K562 (cell line): ENCODE measurements around the gene RNU5D-1. TPM values are rescaled to one million over a fixed set of nuclear protein-coding genes. Genes with fewer than 3 reads are reported as not detected.
A peak's percentile ranks its signal among the peaks of the same experiment; 100 is the strongest.

Experiments used
- GATAD2A ChIP-seq: fragments of 450-650 bp; IDR thresholded peaks from 2 replicates; pipeline ENCODE4 v1.6.1; 2017
- L3MBTL2 ChIP-seq: fragments of 450-650 bp; IDR thresholded peaks from 2 replicates; pipeline ENCODE4 v1.6.1; 2016; ENCODE audit warnings: mild to moderate bottlenecking, moderate library complexity
- MAFG ChIP-seq: fragments of 450-650 bp; conservative IDR thresholded peaks from 2 replicates; pipeline ENCODE4 v1.6.1; 2016; ENCODE audit warnings: missing genetic modification characterization, missing compliant biosample characterization
- NCOA1 ChIP-seq: fragments of 450-650 bp; IDR thresholded peaks from 2 replicates; pipeline ENCODE4 v1.6.1; 2016; ENCODE audit warnings: low read depth
- RAD21 ChIP-seq, 2 experiments: fragments of 250-450 bp in 1 of 2; fragments of 450-650 bp in 1 of 2; sonication (Bioruptor Pico) in 1 of 2; formaldehyde crosslinking in 1 of 2; IDR thresholded peaks in 1 of 2; conservative IDR thresholded peaks in 1 of 2; 2 replicates each; pipeline versions ENCODE4 v1.4.0 to v1.8.0; 2020 to 2022; ENCODE audit warnings: mild to moderate bottlenecking in 2 of 2, moderate library complexity in 1 of 2
- SMARCC2 ChIP-seq: fragments of 450-650 bp; IDR thresholded peaks from 2 replicates; pipeline ENCODE4 v1.6.1; 2017; ENCODE audit warnings: antibody characterized with exemption, moderate library complexity, mild to moderate bottlenecking, low read depth
- SMARCE1 ChIP-seq: fragments of 450-650 bp; IDR thresholded peaks from 2 replicates; pipeline ENCODE4 v1.7.1; 2016; ENCODE audit warnings: mild to moderate bottlenecking
- SMC3 ChIP-seq: conservative IDR thresholded peaks from 2 replicates; pipeline ENCODE4 v1.6.1; 2011; ENCODE audit warnings: low read depth, low read length, improper control_type of control experiment; ENCODE audit not compliant: insufficient read depth
- SPI1 ChIP-seq: IDR thresholded peaks from 2 replicates; pipeline ENCODE4 v1.6.1; 2011; ENCODE audit warnings: low read depth, low read length, control low read depth, borderline replicate concordance
- SRF ChIP-seq, 2 experiments: fragments of 250-450, 450-650 bp in 1 of 2; sonication (Bioruptor Pico) in 1 of 2; sonication (generic) in 1 of 2; formaldehyde crosslinking; IDR thresholded peaks; 2 replicates each; pipeline versions ENCODE4 v1.5.0 to v1.5.1; 2020 to 2022; ENCODE audit warnings: mild to moderate bottlenecking in 1 of 2, missing genetic modification reagents in 1 of 2
- ZZZ3 ChIP-seq: fragments of 450-650 bp; IDR thresholded peaks from 2 replicates; pipeline ENCODE4 v1.6.1; 2016; ENCODE audit warnings: antibody characterized with exemption, mild to moderate bottlenecking, moderate library complexity
- polyA plus RNA-seq, 8 experiments: library from polyadenylated mRNA; depleted of rRNA in 4 of 8; stranded (reverse) in 5 of 8; unstranded in 3 of 8; fragments of >200 nt; fragmentation: Nextera tagmentation in 2 of 8; fragmentation: Illumina TruSeq in 1 of 8; extraction: Ambion mirVana in 2 of 8; extraction: Trizol in 1 of 8; gene quantifications; 2 replicates each; pipeline versions ENCODE4 v1.2.1 to v1.2.3, GENCODE V29; 2011 to 2014; ENCODE audit warnings: inconsistent platforms in 1 of 8, missing spikeins in 1 of 8
- total RNA-seq, 7 experiments: library from RNA; depleted of rRNA in 6 of 7; stranded (reverse); fragments of >200 nt in 6 of 7; fragmentation: Illumina TruSeq in 2 of 7; extraction: Trizol in 2 of 7; gene quantifications; 2 replicates each; pipeline versions ENCODE4 v1.2.1 to v1.2.3, GENCODE V29; 2011 to 2021; ENCODE audit warnings: low replicate concordance in 1 of 7
- TF ChIP-seq, protein P1 (sequence below), 2 experiments: IDR thresholded peaks; 2 replicates each; pipeline ENCODE4 v1.6.1; 2012; ENCODE audit warnings: improper control_type of control experiment in 2 of 2, low read depth in 2 of 2, low read length in 2 of 2, borderline replicate concordance in 1 of 2
- TF ChIP-seq, protein P2 (sequence below): IDR thresholded peaks from 2 replicates; pipeline ENCODE4 v1.6.1; 2014; ENCODE audit warnings: antibody characterized with exemption
- TF ChIP-seq, protein P3 (sequence below): sonication (generic); formaldehyde crosslinking; IDR thresholded peaks from 2 replicates; pipeline ENCODE4 v1.8.1; 2023; ENCODE audit warnings: missing genetic modification reagents, mild to moderate bottlenecking, borderline replicate concordance
- TF ChIP-seq, protein P4 (sequence below): sonication (generic); formaldehyde crosslinking; IDR thresholded peaks from 2 replicates; pipeline ENCODE4 v1.8.1; 2023; ENCODE audit warnings: mild to moderate bottlenecking, missing genetic modification reagents

The RNU5D-1 gene
- total and polyA plus RNA-seq, 9 of the 15 experiments (the other 6 are each of a cell fraction or from before 2014, with no cell fraction given): under 0.01 TPM; not detected in 8

DNA sequence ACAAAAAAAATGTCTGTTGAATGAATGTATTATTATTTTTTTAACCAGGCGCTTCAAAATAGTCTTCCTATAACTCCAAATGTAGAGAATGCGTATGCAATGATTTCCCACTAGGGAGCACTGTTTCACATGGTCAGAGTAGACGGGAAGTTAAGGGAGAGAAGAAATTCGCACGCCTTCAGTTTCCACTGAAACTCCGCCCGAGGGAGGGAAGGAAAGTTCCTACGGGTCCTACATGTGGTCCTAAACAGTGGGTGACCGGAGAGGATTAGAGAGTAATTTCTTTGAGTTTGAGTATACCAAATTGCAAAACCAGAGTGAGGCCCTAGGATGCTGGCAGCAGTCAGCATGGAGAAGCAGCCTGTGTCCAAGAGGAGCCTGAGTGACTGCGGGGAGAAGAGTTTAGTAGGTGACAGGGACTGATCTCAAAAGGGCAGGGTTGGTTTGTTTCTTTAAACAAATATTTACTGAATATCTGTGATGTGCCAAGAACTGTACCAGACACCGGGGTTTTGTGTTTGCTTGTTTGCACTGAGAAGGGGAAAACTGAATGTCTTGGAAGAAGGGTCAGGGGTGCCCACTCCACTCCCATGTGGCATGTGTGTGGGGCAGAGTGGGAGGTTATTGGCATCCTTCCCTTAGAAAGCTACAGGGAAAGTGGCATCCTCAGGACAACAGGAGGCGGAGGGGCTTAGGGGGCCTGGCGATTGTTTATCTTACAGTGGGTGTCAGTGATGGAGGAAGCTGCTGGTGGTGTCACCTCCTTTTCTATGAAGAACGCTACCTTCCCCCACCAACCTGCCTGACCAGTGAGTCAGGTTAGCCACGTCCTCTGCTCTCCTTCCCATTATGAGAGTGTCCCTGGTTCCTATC, 22.8 kb downstream of the RNU5D-1 start (continued):
- TF ChIP-seq, protein P1, sequence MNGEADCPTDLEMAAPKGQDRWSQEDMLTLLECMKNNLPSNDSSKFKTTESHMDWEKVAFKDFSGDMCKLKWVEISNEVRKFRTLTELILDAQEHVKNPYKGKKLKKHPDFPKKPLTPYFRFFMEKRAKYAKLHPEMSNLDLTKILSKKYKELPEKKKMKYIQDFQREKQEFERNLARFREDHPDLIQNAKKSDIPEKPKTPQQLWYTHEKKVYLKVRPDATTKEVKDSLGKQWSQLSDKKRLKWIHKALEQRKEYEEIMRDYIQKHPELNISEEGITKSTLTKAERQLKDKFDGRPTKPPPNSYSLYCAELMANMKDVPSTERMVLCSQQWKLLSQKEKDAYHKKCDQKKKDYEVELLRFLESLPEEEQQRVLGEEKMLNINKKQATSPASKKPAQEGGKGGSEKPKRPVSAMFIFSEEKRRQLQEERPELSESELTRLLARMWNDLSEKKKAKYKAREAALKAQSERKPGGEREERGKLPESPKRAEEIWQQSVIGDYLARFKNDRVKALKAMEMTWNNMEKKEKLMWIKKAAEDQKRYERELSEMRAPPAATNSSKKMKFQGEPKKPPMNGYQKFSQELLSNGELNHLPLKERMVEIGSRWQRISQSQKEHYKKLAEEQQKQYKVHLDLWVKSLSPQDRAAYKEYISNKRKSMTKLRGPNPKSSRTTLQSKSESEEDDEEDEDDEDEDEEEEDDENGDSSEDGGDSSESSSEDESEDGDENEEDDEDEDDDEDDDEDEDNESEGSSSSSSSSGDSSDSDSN (IDR thresholded peaks at IDR 0.05; ENCODE audit: borderline replicate concordance in 1 of 2, low read depth in 2 of 2, low read length in 2 of 2): 0 out of 4 replicates have a peak, but pooled peaks of 1 of the 2 experiments have one; percentile 25
- TF ChIP-seq, protein P2, sequence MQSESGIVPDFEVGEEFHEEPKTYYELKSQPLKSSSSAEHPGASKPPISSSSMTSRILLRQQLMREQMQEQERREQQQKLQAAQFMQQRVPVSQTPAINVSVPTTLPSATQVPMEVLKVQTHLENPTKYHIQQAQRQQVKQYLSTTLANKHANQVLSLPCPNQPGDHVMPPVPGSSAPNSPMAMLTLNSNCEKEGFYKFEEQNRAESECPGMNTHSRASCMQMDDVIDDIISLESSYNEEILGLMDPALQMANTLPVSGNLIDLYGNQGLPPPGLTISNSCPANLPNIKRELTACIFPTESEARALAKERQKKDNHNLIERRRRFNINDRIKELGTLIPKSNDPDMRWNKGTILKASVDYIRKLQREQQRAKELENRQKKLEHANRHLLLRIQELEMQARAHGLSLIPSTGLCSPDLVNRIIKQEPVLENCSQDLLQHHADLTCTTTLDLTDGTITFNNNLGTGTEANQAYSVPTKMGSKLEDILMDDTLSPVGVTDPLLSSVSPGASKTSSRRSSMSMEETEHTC: no peak
- TF ChIP-seq SPI1: peak; percentile 61; the same call in 1 of the 2 replicates
- TF ChIP-seq NCOA1: no peak
- TF ChIP-seq L3MBTL2: peak; percentile 59
- no peak for TF ChIP-seq GATAD2A
- TF ChIP-seq, protein P3, sequence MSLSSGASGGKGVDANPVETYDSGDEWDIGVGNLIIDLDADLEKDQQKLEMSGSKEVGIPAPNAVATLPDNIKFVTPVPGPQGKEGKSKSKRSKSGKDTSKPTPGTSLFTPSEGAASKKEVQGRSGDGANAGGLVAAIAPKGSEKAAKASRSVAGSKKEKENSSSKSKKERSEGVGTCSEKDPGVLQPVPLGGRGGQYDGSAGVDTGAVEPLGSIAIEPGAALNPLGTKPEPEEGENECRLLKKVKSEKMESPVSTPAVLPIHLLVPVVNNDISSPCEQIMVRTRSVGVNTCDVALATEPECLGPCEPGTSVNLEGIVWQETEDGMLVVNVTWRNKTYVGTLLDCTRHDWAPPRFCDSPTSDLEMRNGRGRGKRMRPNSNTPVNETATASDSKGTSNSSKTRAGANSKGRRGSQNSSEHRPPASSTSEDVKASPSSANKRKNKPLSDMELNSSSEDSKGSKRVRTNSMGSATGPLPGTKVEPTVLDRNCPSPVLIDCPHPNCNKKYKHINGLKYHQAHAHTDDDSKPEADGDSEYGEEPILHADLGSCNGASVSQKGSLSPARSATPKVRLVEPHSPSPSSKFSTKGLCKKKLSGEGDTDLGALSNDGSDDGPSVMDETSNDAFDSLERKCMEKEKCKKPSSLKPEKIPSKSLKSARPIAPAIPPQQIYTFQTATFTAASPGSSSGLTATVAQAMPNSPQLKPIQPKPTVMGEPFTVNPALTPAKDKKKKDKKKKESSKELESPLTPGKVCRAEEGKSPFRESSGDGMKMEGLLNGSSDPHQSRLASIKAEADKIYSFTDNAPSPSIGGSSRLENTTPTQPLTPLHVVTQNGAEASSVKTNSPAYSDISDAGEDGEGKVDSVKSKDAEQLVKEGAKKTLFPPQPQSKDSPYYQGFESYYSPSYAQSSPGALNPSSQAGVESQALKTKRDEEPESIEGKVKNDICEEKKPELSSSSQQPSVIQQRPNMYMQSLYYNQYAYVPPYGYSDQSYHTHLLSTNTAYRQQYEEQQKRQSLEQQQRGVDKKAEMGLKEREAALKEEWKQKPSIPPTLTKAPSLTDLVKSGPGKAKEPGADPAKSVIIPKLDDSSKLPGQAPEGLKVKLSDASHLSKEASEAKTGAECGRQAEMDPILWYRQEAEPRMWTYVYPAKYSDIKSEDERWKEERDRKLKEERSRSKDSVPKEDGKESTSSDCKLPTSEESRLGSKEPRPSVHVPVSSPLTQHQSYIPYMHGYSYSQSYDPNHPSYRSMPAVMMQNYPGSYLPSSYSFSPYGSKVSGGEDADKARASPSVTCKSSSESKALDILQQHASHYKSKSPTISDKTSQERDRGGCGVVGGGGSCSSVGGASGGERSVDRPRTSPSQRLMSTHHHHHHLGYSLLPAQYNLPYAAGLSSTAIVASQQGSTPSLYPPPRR (CRISPR knock-in tag): no peak
- TF ChIP-seq, protein P4, sequence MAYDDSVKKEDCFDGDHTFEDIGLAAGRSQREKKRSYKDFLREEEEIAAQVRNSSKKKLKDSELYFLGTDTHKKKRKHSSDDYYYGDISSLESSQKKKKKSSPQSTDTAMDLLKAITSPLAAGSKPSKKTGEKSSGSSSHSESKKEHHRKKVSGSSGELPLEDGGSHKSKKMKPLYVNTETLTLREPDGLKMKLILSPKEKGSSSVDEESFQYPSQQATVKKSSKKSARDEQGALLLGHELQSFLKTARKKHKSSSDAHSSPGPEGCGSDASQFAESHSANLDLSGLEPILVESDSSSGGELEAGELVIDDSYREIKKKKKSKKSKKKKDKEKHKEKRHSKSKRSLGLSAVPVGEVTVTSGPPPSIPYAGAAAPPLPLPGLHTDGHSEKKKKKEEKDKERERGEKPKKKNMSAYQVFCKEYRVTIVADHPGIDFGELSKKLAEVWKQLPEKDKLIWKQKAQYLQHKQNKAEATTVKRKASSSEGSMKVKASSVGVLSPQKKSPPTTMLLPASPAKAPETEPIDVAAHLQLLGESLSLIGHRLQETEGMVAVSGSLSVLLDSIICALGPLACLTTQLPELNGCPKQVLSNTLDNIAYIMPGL (CRISPR knock-in tag): no peak
- TF ChIP-seq SRF (CRISPR knock-in tag; IDR thresholded peaks at IDR 0.05): no peak
- TF ChIP-seq RAD21 (CRISPR knock-in tag; conservative IDR thresholded peaks at IDR 0.05 in 1 of 2, IDR thresholded peaks at IDR 0.05 in 1 of 2): peak; percentile 59 to 71
- peak; percentile 92 for TF ChIP-seq SMARCC2
- no peak for TF ChIP-seq MAFG (tag)
- TF ChIP-seq SMC3: peak; percentile 50
- no peak for TF ChIP-seq ZZZ3
- TF ChIP-seq SMARCE1: peak; percentile 72; the same call in 1 of the 2 replicates
